Thyroid gland (tissue), 4 donors: ENCODE measurements around the gene NSDHL. TPM values are rescaled to one million over a fixed set of nuclear protein-coding genes. Genes with fewer than 3 reads are reported as not detected.

Source experiments
- DNase-seq, 2 donors: peaks; one replicate each; pipeline ENCODE4 v3.0.0-alpha.2; 2019
- H3K27ac ChIP-seq, 3 donors: fragments of 200-600 bp; sonication (generic); 1 replicate in 2 of 3; 2 replicates in 1 of 3; pipeline ENCODE4 v1.5.1; 2016 to 2019; ENCODE audit warnings: mild to moderate bottlenecking in 1 of 3, moderate library complexity in 1 of 3
- H3K27me3 ChIP-seq: fragments of 200-600 bp; sonication (generic); one replicate; pipeline ENCODE4 v1.5.1; 2019
- H3K36me3 ChIP-seq, 2 donors: fragments of 200-600 bp; sonication (generic); one replicate each; pipeline ENCODE4 v1.5.1; 2016 to 2019
- H3K4me1 ChIP-seq, 2 donors: fragments of 200-600 bp; sonication (generic); one replicate each; pipeline ENCODE4 v1.5.1; 2017 to 2019
- H3K4me3 ChIP-seq, 3 donors: fragments of 200-600 bp; sonication (generic); replicated peaks in 1 of 3; 1 replicate in 2 of 3; 2 replicates in 1 of 3; pipeline ENCODE4 v1.5.1; 2016; ENCODE audit warnings: mild to moderate bottlenecking in 1 of 3
- H3K9me3 ChIP-seq: fragments of 200-600 bp; sonication (generic); one replicate; pipeline ENCODE4 v1.5.1; 2017
- CTCF ChIP-seq, 6 experiments: fragments of 200-600 bp in 3 of 6; fragments of 450-650 bp in 3 of 6; sonication (generic) in 3 of 6; IDR thresholded peaks; one replicate each; pipeline ENCODE4 v1.5.1; 2016 to 2019; ENCODE audit warnings: antibody characterized with exemption in 6 of 6, mild to moderate bottlenecking in 2 of 6, inconsistent platforms in 1 of 6, moderate library complexity in 1 of 6
- POLR2A ChIP-seq, 2 donors: fragments of 450-650 bp; IDR thresholded peaks; one replicate each; pipeline ENCODE4 v1.6.1; 2017; ENCODE audit warnings: antibody characterized with exemption in 2 of 2, mild to moderate bottlenecking in 2 of 2, moderate library complexity in 1 of 2
- WGBS, 2 donors: methylation state at CpG; one replicate each; pipeline ENCODE4 v1.1.5; 2017; 5-methylcytosine and 5-hydroxymethylcytosine counted together
- intact Hi-C: fragments of 100-400 bp; cut with DNase I; formaldehyde crosslinking; loops from one replicate; pipeline ENCODE4 v1.15.1; 2023
- total RNA-seq, 4 donors: library from RNA; depleted of rRNA; stranded (reverse); fragments of >200 nt; gene quantifications; one replicate each; pipeline ENCODE4 v1.2.3, GENCODE V29; 2016

Gene NSDHL
- total RNA-seq, 4 donors from 2014 or later, result 11.2 to 20.3 (median 17.0) TPM

GRCh38 chrX:152917656-152918579, 87.1 kb downstream of the NSDHL start:
- H3K9me3 ChIP-seq, result no peaks in the 10 kb centered on the region
- no peak overlapping the region for H3K27ac ChIP-seq
- intact Hi-C loops, result no loop called here
- no peak for DNase-seq
- no peak overlapping the region for H3K4me3 ChIP-seq
- TF ChIP-seq CTCF (IDR thresholded peaks at IDR 0.05) (no peak), POLR2A (IDR thresholded peaks at IDR 0.05) (no peak)
- WGBS, 2 donors, result 64% methylated on average over 4 of the region's 21 CpGs; no CpG with 5 or more reads in 1 of the 2 donors
- H3K4me1 ChIP-seq, result no peaks in the 10 kb centered on the region
- no peaks in the 10 kb centered on the region for H3K27me3 ChIP-seq
- H3K36me3 ChIP-seq, result no peaks in the 10 kb centered on the region

GRCh38 chrX:152918707-152919106, 87.8 kb downstream of the NSDHL start:
- 80 to 89% methylated on average over 5 of the region's 7 CpGs for WGBS, 2 donors
- H3K4me1 ChIP-seq, result no peaks in the 10 kb centered on the region
- H3K36me3 ChIP-seq, result no peaks in the 10 kb centered on the region
- TF ChIP-seq POLR2A (IDR thresholded peaks at IDR 0.05), result no peak
- TF ChIP-seq CTCF (IDR thresholded peaks at IDR 0.05), result no peak
- H3K4me3 ChIP-seq, result no peak overlapping the region
- intact Hi-C loops, result no loop called here
- H3K9me3 ChIP-seq, result no peaks in the 10 kb centered on the region
- no peaks in the 10 kb centered on the region for H3K27me3 ChIP-seq
- DNase-seq, result no peak
- H3K27ac ChIP-seq, result no peak overlapping the region

Other genes with a start within 250 kb of the NSDHL start
- under 1 TPM in 3 of 4 donors, not detected in 1; under 0.01 to 0.15 (median 0.13) TPM for gene GABRQ, start 193.2 kb upstream of the NSDHL start, total RNA-seq
- gene MAGEA3, start 132.3 kb upstream of the NSDHL start, total RNA-seq, result not detected
- not detected for gene CSAG2, start 121.8 kb upstream of the NSDHL start, total RNA-seq
- not detected for gene MAGEA2B, start 116.4 kb upstream of the NSDHL start, total RNA-seq
- gene CSAG1, start 97.3 kb upstream of the NSDHL start, total RNA-seq, result not detected
- gene MAGEA12, start 97.3 kb upstream of the NSDHL start, total RNA-seq, result not detected
- not detected for gene MAGEA2, start 77.2 kb upstream of the NSDHL start, total RNA-seq
- gene CSAG3, start 71.8 kb upstream of the NSDHL start, total RNA-seq, result not detected
- gene MAGEA6, start 61.4 kb upstream of the NSDHL start, total RNA-seq, result not detected
- gene CETN2, start 306 bp upstream of the NSDHL start, total RNA-seq, result 10 to 100 TPM; 41.9 to 64.7 (median 61.8) TPM
- gene ZNF185, start 67.0 kb downstream of the NSDHL start, total RNA-seq, result 10 to 100 TPM; 23.2 to 70.4 (median 39.0) TPM
- gene PNMA5, start 163.1 kb downstream of the NSDHL start, total RNA-seq, result not detected
- gene PNMA3, start 225.4 kb downstream of the NSDHL start, total RNA-seq, result 1 to 10 TPM in 3 of 4 donors, under 1 TPM in 1; 0.29 to 2.3 (median 1.6) TPM
- gene PNMA6A, start 241.4 kb downstream of the NSDHL start, total RNA-seq, result 1 to 10 TPM; 2.3 to 4.9 (median 4.4) TPM